ENCODE measurements around the gene SNX22. TPM values are rescaled to one million over a fixed set of nuclear protein-coding genes. Genes with fewer than 3 reads are reported as not detected.

Gene SNX22
- total RNA-seq, 4 donors from 2014 or later = 0.12 to 1.6 (median 0.39) TPM; not detected in 1

- TF ChIP-seq, protein P1, sequence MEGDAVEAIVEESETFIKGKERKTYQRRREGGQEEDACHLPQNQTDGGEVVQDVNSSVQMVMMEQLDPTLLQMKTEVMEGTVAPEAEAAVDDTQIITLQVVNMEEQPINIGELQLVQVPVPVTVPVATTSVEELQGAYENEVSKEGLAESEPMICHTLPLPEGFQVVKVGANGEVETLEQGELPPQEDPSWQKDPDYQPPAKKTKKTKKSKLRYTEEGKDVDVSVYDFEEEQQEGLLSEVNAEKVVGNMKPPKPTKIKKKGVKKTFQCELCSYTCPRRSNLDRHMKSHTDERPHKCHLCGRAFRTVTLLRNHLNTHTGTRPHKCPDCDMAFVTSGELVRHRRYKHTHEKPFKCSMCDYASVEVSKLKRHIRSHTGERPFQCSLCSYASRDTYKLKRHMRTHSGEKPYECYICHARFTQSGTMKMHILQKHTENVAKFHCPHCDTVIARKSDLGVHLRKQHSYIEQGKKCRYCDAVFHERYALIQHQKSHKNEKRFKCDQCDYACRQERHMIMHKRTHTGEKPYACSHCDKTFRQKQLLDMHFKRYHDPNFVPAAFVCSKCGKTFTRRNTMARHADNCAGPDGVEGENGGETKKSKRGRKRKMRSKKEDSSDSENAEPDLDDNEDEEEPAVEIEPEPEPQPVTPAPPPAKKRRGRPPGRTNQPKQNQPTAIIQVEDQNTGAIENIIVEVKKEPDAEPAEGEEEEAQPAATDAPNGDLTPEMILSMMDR (IDR thresholded peaks at IDR 0.05) = no peak
- TF ChIP-seq POLR2A (IDR thresholded peaks at IDR 0.05) = no peak
- DNase-seq (ENCODE audit: low spot score in 2 of 2) = no peak
- 90% methylated on average over 7 of the region's 7 CpGs for WGBS, 2 donors
- intact Hi-C loops (cut with DNase I; ENCODE audit: low total_unique reads) = no loop called here
- H3K4me3 ChIP-seq (ENCODE audit: low read depth, poor library complexity, severe bottlenecking) = no peak overlapping the region
Observed at GRCh38 chr15:64131547-64131946, 20.0 kb upstream of the SNX22 start.

GRCh38 chr15:64132217-64132616 lies 19.3 kb upstream of the SNX22 start:
- no peak for DNase-seq (ENCODE audit: low spot score in 2 of 2)
- no peak for TF ChIP-seq POLR2A (IDR thresholded peaks at IDR 0.05)
- TF ChIP-seq, protein P1 (IDR thresholded peaks at IDR 0.05) = no peak
- intact Hi-C loops (cut with DNase I; ENCODE audit: low total_unique reads) = no loop called here
- WGBS, 2 donors = 92 to 98% methylated on average over 4 of the region's 4 CpGs
- H3K4me3 ChIP-seq (ENCODE audit: low read depth, poor library complexity, severe bottlenecking) = no peak overlapping the region

DNA sequence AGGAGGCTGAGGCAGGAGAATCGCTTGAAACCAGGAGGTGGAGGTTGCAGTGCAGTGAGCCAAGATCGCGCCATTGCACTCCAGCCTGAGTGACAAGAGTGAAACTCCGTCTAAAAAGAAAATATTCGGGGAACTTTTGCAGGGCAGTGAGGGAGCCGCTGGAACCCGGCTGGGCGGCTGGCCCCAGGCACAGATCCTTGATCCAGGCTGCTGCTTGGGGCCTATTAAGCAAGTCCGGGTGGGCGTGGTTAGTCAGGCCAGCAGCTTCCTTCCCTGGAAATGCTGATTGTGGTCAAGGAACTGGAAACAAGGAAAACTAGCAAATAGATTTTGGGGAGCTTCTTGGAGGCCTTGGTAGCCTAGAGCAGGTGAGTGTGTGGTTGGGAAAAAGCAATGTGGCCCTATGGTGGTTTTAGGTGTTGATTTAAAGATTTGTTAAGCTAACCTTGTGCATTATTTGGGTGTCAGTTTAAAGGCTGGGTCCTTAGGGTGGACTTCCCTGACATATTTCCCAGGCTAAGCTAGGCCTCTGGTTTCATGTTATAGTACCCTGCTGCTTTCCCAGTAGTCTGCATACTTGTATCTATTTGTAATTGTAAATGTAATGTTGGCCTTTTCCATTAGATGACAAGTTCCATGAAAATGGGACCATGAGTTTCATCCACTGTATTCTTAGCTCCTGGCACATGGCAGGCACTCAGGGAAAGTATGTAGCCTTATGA lies 17.7 kb upstream of the SNX22 start:
- intact Hi-C loops (cut with DNase I; ENCODE audit: low total_unique reads) = no loop called here
- H3K4me3 ChIP-seq (ENCODE audit: low read depth, poor library complexity, severe bottlenecking) = no peak overlapping the region
- no peak for DNase-seq (ENCODE audit: low spot score in 2 of 2)
- WGBS, 2 donors = 91 to 94% methylated on average over 10 of the region's 10 CpGs
- TF ChIP-seq POLR2A (IDR thresholded peaks at IDR 0.05) = no peak
- TF ChIP-seq, protein P1 (IDR thresholded peaks at IDR 0.05) = no peak

DNA sequence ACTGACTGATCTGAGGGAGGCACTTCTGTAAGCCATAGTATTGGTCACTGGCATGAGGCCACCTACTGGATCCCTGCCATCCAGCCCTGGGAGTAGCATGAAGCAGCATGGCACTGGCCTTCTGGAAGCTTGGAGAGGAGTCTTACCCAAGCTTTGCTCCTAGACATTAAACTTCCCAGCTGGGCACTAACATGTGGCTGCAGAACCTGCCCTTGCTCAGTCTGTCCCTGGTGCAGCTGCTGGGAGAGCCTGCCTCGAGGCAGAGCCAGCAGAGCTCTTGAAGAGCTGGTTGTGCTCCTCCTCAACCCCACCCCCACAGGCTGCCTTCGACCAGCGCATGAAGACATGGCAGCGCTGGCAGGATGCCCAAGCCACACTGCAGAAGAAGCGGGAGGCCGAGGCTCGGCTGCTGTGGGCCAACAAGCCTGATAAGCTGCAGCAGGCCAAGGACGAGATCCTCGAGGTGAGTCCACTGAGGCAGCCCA lies 17.1 kb upstream of the SNX22 start:
- intact Hi-C loops (cut with DNase I; ENCODE audit: low total_unique reads) = no loop called here
- H3K4me3 ChIP-seq (ENCODE audit: low read depth, poor library complexity, severe bottlenecking) = no peak overlapping the region
- no peak for TF ChIP-seq POLR2A (IDR thresholded peaks at IDR 0.05)
- TF ChIP-seq, protein P1 (IDR thresholded peaks at IDR 0.05) = no peak
- DNase-seq (ENCODE audit: low spot score in 2 of 2) = peak in 1 of 2 donors; percentile 85
- 72 to 74% methylated on average over 9 of the region's 9 CpGs for WGBS, 2 donors

- TF ChIP-seq, protein P1 (IDR thresholded peaks at IDR 0.05) = no peak
- TF ChIP-seq POLR2A (IDR thresholded peaks at IDR 0.05) = no peak
- DNase-seq (ENCODE audit: low spot score in 2 of 2) = no peak
- no peak overlapping the region for H3K4me3 ChIP-seq (ENCODE audit: low read depth, poor library complexity, severe bottlenecking)
- 87 to 91% methylated on average over 7 of the region's 7 CpGs for WGBS, 2 donors
- intact Hi-C loops (cut with DNase I; ENCODE audit: low total_unique reads) = no loop called here
Observed at GRCh38 chr15:64136347-64136746, 15.2 kb upstream of the SNX22 start.

Data from lower leg skin (tissue), 4 donors.